ENCODE measurements around the gene CRIP2. TPM values are rescaled to one million over a fixed set of nuclear protein-coding genes. Genes with fewer than 3 reads are reported as not detected.

The CRIP2 gene
- total and polyA plus RNA-seq, 10 of the 15 experiments (the other 5 are each of a cell fraction or from before 2014, with no cell fraction given), result 0.04 to 0.62 (median 0.37) TPM; not detected in 5

DNA sequence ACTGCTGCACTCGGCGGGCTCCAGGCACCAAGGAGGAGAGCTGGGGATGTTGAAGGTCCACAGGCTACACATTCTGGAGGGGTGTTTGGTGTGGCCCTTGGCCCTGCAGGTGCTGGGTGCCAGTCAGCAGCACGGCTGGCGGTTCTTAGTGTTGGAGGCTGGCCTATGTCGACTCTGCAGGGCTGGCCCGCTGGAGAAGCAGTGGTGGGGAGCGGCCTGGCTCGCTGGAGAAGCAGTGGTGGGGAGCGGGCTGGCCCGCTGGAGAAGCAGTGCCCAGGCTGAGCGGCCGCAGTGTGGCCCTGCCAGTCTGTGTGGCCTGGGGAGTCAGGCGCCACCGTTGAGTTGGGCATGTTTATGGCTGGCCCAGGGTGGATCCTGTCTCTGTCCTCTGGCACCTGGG is 27.6 kb upstream of the CRIP2 start (continued):
- TF ChIP-seq, protein P1, sequence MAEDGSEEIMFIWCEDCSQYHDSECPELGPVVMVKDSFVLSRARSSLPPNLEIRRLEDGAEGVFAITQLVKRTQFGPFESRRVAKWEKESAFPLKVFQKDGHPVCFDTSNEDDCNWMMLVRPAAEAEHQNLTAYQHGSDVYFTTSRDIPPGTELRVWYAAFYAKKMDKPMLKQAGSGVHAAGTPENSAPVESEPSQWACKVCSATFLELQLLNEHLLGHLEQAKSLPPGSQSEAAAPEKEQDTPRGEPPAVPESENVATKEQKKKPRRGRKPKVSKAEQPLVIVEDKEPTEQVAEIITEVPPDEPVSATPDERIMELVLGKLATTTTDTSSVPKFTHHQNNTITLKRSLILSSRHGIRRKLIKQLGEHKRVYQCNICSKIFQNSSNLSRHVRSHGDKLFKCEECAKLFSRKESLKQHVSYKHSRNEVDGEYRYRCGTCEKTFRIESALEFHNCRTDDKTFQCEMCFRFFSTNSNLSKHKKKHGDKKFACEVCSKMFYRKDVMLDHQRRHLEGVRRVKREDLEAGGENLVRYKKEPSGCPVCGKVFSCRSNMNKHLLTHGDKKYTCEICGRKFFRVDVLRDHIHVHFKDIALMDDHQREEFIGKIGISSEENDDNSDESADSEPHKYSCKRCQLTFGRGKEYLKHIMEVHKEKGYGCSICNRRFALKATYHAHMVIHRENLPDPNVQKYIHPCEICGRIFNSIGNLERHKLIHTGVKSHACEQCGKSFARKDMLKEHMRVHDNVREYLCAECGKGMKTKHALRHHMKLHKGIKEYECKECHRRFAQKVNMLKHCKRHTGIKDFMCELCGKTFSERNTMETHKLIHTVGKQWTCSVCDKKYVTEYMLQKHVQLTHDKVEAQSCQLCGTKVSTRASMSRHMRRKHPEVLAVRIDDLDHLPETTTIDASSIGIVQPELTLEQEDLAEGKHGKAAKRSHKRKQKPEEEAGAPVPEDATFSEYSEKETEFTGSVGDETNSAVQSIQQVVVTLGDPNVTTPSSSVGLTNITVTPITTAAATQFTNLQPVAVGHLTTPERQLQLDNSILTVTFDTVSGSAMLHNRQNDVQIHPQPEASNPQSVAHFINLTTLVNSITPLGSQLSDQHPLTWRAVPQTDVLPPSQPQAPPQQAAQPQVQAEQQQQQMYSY (CRISPR knock-in tag; IDR thresholded peaks at IDR 0.05), result no peak
- TF ChIP-seq NRF1 (conservative IDR thresholded peaks at IDR 0.05; ENCODE audit: low read depth, low read length), result no peak
- TF ChIP-seq KAT2A (conservative IDR thresholded peaks at IDR 0.05; ENCODE audit: control insufficient read depth, low read depth, low read length), result no peak

DNA sequence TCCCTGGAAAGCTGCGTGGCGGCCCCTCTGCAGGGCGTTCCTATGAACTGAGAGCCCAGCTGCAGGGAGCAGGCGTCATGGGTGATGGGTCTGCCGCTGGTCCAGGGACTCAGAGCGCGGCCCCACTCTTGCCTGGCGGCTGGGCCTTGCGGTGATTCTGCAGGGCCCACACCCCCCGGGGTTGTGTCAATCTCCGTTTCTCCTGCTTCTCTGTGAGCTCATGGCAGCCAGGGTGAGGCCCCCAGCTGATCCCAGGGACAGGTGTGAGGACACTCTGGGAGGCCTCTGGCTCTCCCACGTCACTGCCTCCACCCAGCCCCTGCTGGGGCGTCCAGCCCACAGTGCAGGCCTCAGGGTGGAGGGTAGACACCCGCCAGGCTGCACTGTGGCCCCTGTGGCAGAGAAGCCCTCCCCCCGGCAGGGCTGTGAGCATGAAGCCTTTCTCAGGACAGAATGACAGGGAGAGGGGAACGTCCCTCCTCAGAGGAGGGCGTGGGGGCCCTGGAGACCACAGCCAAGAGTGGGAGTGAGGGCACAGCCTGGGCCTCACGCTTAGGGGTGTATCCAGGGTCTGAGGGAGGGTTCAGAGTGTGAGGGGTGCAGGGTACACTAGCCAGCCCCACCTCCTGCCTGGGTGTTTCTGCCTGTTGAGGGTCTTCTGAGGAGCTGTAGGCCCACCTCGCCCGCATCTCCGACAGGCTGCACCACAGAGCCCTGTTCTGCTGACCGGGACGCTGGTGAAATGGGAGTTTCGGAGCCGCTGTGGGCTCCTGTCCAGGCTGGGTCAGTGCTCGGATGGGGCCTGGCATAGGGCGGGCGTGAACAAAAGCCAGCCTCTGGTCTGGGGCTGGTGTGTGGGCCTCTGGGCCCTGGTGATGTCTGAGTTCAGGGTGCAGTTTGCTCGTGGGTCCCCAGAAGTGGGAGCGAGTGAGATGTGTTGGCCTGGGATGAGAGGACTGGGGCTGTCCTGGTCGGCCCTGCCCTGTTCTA is 26.7 kb upstream of the CRIP2 start:
- ChIA-PET CTCF (interaction anchor here (0.7 kb wide), 1 partner anchor 57 kb away, joined by 3 read pairs; no protein-coding TSS in a partner anchor), SMC1A (ENCODE audit: uncharacterized antibody, unreplicated experiment) (no interaction called here), POLR2A (no interaction called here), RAD21 (ENCODE audit: unreplicated experiment) (interaction anchor here (1.0 kb wide), 1 partner anchor 42 kb away, joined by 4 read pairs; no protein-coding TSS in a partner anchor)
- Histone ChIP-seq H4K20me1 (ENCODE audit: control insufficient read depth, insufficient read depth) (no peaks in the 10 kb centered on the region), H2AFZ (ENCODE audit: control insufficient read depth, low read depth, low read length) (no peak overlapping the region), H3K27ac (ENCODE audit: control insufficient read depth, insufficient read depth) (no peak overlapping the region), H3K27me3 (replicated peaks in 1 of 2; ENCODE audit: control insufficient read depth in 2 of 2, insufficient read depth in 2 of 2, low read length in 1 of 2) (no peaks in the 10 kb centered on the region), H3K36me3 (ENCODE audit: control insufficient read depth in 2 of 2, insufficient read depth in 2 of 2, low read length in 1 of 2) (peaks cover 0 to 26% of the 10 kb centered on the region in 2 experiments; a peak in 3 of 4 replicates), H3K9ac (ENCODE audit: control insufficient read depth, insufficient read depth, low read length) (no peak overlapping the region), H3K4me1 (ENCODE audit: control insufficient read depth, insufficient read depth, low read length) (no peaks in the 10 kb centered on the region), H3K4me3 (no peak overlapping the region), H3K79me2 (ENCODE audit: control insufficient read depth, insufficient read depth, low read length) (no peaks in the 10 kb centered on the region), H3K9me3 (replicated peaks; ENCODE audit: control insufficient read depth, insufficient read depth, low read length) (no peaks in the 10 kb centered on the region), H3K4me2 (ENCODE audit: control insufficient read depth, insufficient read depth) (no peak overlapping the region)
- intact Hi-C loops (cut with micrococcal nuclease; ENCODE audit: unreplicated experiment) (loop anchor here (1.0 kb wide), 1 partner anchor 41 kb away; no protein-coding TSS in a partner anchor), in situ Hi-C loops (cut with MboI) (no loop called here)
- FAIRE-seq (no peak), ATAC-seq (no peak), DNase-seq (ENCODE audit: low read depth, low spot score) (no peak)
- 93% methylated on average over 29 of the region's 31 CpGs for WGBS (ENCODE audit: insufficient coverage, insufficient replicate concordance, low lambda C conversion rate, missing lambda C conversion rate)
- BruUV-seq (replicated peaks), result no TSS peak
- TF ChIP-seq, protein P2, sequence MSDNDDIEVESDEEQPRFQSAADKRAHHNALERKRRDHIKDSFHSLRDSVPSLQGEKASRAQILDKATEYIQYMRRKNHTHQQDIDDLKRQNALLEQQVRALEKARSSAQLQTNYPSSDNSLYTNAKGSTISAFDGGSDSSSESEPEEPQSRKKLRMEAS (IDR thresholded peaks at IDR 0.05; ENCODE audit: low read depth, low read length), result no peak
- TF ChIP-seq NFYA (IDR thresholded peaks at IDR 0.05; ENCODE audit: borderline replicate concordance, low read depth, low read length) (no peak), TCF12 (IDR thresholded peaks at IDR 0.05; ENCODE audit: low read depth, low read length) (no peak), TCF7 (IDR thresholded peaks at IDR 0.05; ENCODE audit: borderline replicate concordance) (no peak), RAD21 (IDR thresholded peaks at IDR 0.05; ENCODE audit: insufficient read depth, low read depth, low read length) (no peak), NR2C1 (IDR thresholded peaks at IDR 0.05) (no peak), MYC (IDR thresholded peaks at IDR 0.05; ENCODE audit: insufficient read depth, insufficient read length, insufficient replicate concordance, low read length, severe bottlenecking) (no peak), ZNF384 (IDR thresholded peaks at IDR 0.05; ENCODE audit: borderline replicate concordance, low read depth, low read length) (no peak), FOXK2 (IDR thresholded peaks at IDR 0.05) (no peak), MEF2A (IDR thresholded peaks at IDR 0.05; ENCODE audit: insufficient read depth, low read depth, low read length) (no peak), POU2F2 (IDR thresholded peaks at IDR 0.05; ENCODE audit: borderline replicate concordance, low read depth, low read length) (no peak), BMI1 (IDR thresholded peaks at IDR 0.05; ENCODE audit: borderline replicate concordance) (no peak), NRF1 (conservative IDR thresholded peaks at IDR 0.05; ENCODE audit: low read depth, low read length) (no peak)
